ENCODE data around the gene TPH2. TPM values are rescaled to one million over a fixed set of nuclear protein-coding genes. Genes with fewer than 3 reads are reported as not detected.

The TPH2 gene
- total RNA-seq: 0.20 TPM in 1 of 2 replicates, not detected in the other

GRCh38 chr12:71938728-71939385 is at the start of gene TPH2:
Gene TPH2, plus strand, starts transcription at chr12:71938845. Its CDS starts 142 bp downstream, at chr12:71938987.

Other genes with a start within 250 kb of the TPH2 start
- gene RAB21, start 184.0 kb upstream of the TPH2 start, total RNA-seq: 26.3 and 30.5 TPM in 2 replicates
- 12.8 and 15.1 TPM in 2 replicates for gene TBC1D15, start 99.1 kb upstream of the TPH2 start, total RNA-seq